ENCODE results near the gene COL26A1. TPM values are rescaled to one million over a fixed set of nuclear protein-coding genes. Genes with fewer than 3 reads are reported as not detected.
"Not testable (repeated sequence)": the region's sequence is repeated elsewhere in the genome, so short reads cannot be mapped to it uniquely, and the experiment has no call there.

Gene COL26A1
- total RNA-seq, 2 experiments from 2014 or later, result not detected

DNA sequence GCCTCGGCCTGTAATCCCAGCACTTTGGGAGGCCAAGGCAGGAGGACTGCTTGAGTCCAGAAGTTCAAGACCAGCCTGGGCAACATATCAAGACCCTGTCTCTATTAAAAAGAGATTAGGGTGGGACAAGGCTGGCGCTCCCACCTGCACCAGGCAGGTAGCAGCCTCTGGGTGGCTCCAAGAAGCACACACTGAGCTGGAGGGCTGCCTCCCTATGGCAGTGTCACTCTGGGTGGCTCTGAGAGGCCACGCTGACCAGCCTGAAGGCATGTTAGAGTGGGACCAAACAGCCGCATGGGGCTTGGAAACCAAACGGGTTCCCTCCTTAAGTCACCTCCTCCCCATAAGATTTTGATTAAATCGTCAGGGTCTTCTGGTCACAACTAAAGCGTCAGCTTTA is 19.8 kb upstream of the COL26A1 start:
- H3K9me2 ChIP-seq (ENCODE audit: insufficient read depth, low read length), result no peaks in the 10 kb centered on the region
- H3K27ac ChIP-seq (ENCODE audit: low read depth, low read length, poor library complexity, severe bottlenecking), result no peak overlapping the region
- BruUV-seq (replicated peaks), result no TSS peak
- no peaks in the 10 kb centered on the region for H3K36me3 ChIP-seq (ENCODE audit: insufficient read depth, low read length)
- no peaks in the 10 kb centered on the region for H3K9me3 ChIP-seq (ENCODE audit: low read length)
- H4K20me1 ChIP-seq (ENCODE audit: insufficient read depth, low read length), result no peaks in the 10 kb centered on the region
- no peak overlapping the region for H3K4me3 ChIP-seq (ENCODE audit: low read depth, low read length, poor library complexity, severe bottlenecking)
- ChIA-PET CTCF (ENCODE audit: unreplicated experiment) (no interaction called here), POLR2A (no interaction called here)
- intact Hi-C loops (cut with micrococcal nuclease; ENCODE audit: unreplicated experiment), result no loop called here
- TF ChIP-seq EZH2phosphoT487 (IDR thresholded peaks at IDR 0.05; ENCODE audit: borderline replicate concordance, low read depth, low read length), result no peak
- TF ChIP-seq, protein P1, sequence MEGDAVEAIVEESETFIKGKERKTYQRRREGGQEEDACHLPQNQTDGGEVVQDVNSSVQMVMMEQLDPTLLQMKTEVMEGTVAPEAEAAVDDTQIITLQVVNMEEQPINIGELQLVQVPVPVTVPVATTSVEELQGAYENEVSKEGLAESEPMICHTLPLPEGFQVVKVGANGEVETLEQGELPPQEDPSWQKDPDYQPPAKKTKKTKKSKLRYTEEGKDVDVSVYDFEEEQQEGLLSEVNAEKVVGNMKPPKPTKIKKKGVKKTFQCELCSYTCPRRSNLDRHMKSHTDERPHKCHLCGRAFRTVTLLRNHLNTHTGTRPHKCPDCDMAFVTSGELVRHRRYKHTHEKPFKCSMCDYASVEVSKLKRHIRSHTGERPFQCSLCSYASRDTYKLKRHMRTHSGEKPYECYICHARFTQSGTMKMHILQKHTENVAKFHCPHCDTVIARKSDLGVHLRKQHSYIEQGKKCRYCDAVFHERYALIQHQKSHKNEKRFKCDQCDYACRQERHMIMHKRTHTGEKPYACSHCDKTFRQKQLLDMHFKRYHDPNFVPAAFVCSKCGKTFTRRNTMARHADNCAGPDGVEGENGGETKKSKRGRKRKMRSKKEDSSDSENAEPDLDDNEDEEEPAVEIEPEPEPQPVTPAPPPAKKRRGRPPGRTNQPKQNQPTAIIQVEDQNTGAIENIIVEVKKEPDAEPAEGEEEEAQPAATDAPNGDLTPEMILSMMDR (conservative IDR thresholded peaks at IDR 0.05; ENCODE audit: low read length), result no peak
- no peak for DNase-seq (ENCODE audit: low spot score)
- H3K4me1 ChIP-seq (ENCODE audit: insufficient read depth, low read length, poor library complexity, severe bottlenecking), result no peaks in the 10 kb centered on the region
- no peaks in the 10 kb centered on the region for H3K79me2 ChIP-seq (ENCODE audit: insufficient read depth, low read depth, low read length)
- H3K4me2 ChIP-seq (ENCODE audit: low read length), result no peak overlapping the region
- no peak overlapping the region for H2AFZ ChIP-seq (ENCODE audit: low read length)

DNA sequence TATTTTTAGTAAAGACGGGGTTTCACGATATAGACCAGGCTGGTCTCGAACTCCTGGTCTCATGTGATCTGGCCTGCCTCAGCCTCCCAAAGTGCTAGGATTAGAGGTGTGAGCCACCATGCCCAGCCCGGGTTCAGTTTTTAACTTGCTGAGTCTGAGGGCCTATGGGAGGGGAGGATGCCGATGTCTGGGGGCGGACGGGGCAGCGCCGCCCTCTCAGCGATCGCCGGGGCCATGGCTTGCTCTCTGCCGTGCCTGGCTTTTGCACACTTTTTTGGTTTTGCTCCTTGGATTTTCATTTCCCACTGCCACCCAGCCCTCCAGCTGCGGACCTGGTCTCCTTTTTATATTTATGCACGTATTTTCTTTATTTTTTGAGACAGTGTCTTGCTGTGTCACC is 15.2 kb upstream of the COL26A1 start:
- no peak overlapping the region for H3K4me2 ChIP-seq (ENCODE audit: low read length)
- H2AFZ ChIP-seq (ENCODE audit: low read length), result no peak overlapping the region
- no peak overlapping the region for H3K4me3 ChIP-seq (ENCODE audit: low read depth, low read length, poor library complexity, severe bottlenecking)
- H3K9me3 ChIP-seq (ENCODE audit: low read length), result no peaks in the 10 kb centered on the region
- intact Hi-C loops (cut with micrococcal nuclease; ENCODE audit: unreplicated experiment), result no loop called here
- no peak overlapping the region for H3K27ac ChIP-seq (ENCODE audit: low read depth, low read length, poor library complexity, severe bottlenecking)
- H3K4me1 ChIP-seq (ENCODE audit: insufficient read depth, low read length, poor library complexity, severe bottlenecking), result no peaks in the 10 kb centered on the region
- no peak for TF ChIP-seq EZH2phosphoT487 (IDR thresholded peaks at IDR 0.05; ENCODE audit: borderline replicate concordance, low read depth, low read length)
- no peak for DNase-seq (ENCODE audit: low spot score)
- CTCF ChIA-PET (ENCODE audit: unreplicated experiment), result no interaction called here
- POLR2A ChIA-PET, result no interaction called here
- H3K79me2 ChIP-seq (ENCODE audit: insufficient read depth, low read depth, low read length), result no peaks in the 10 kb centered on the region
- H3K36me3 ChIP-seq (ENCODE audit: insufficient read depth, low read length), result no peaks in the 10 kb centered on the region
- H3K9me2 ChIP-seq (ENCODE audit: insufficient read depth, low read length), result no peaks in the 10 kb centered on the region
- no TSS peak for BruUV-seq (replicated peaks)
- no peaks in the 10 kb centered on the region for H4K20me1 ChIP-seq (ENCODE audit: insufficient read depth, low read length)

DNA sequence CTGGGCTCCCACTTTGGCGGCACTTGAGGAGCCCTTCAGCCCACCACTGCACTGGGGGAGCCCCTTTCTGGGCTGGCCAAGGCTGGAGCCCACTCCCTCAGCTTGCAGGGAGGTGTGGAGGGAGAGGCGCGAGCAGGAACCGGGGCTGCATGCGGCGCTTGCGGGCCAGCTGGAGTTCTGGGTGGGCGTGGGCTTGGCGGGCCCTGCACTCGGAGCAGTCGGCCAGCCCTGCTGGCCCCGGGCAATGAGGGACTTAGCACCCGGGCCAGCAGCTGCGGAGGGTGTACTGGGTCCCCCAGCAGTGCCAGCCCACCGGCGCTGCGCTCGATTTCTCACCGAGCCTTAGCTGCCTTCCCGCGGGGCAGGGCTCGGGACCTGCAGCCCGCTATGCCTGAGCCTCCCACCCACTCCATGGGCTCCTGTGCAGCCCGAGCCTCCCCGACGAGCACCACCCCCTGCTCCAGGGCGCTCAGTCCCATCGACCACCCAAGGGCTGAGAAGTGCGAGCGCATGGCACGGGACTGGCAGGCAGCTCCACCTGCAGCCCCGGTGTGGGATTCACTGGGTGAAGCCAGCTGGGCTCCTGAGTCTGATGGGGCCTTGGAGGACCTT is 14.1 kb upstream of the COL26A1 start:
- CTCF ChIA-PET (ENCODE audit: unreplicated experiment); POLR2A ChIA-PET; intact Hi-C loops (cut with micrococcal nuclease; ENCODE audit: unreplicated experiment): not testable (repeated sequence)

DNA sequence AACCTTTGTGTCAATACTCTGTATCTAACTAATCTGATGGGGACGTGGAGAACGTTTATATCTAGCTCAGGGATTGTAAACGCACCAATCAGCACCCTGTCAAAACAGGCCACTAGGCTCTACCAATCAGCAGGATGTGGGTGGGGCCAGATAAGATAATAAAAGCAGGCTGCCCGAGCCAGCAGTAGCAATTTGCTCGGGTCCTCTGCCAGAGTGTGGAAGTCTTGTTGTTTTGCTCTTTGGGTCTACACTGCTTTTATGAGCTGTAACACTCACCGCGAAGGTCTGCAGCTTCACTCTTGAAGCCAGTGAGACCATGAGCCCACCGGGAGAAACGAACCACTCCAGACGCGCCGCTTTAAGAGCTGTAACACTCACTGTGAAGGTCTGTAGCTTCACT is 13.4 kb upstream of the COL26A1 start:
- H3K4me2 ChIP-seq (ENCODE audit: low read length); POLR2A ChIA-PET; DNase-seq (ENCODE audit: low spot score); H3K79me2 ChIP-seq (ENCODE audit: insufficient read depth, low read depth, low read length); H3K9me3 ChIP-seq (ENCODE audit: low read length); H2AFZ ChIP-seq (ENCODE audit: low read length); BruUV-seq (replicated peaks); H4K20me1 ChIP-seq (ENCODE audit: insufficient read depth, low read length); H3K36me3 ChIP-seq (ENCODE audit: insufficient read depth, low read length); H3K9me2 ChIP-seq (ENCODE audit: insufficient read depth, low read length); H3K4me1 ChIP-seq (ENCODE audit: insufficient read depth, low read length, poor library complexity, severe bottlenecking); CTCF ChIA-PET (ENCODE audit: unreplicated experiment); intact Hi-C loops (cut with micrococcal nuclease; ENCODE audit: unreplicated experiment); H3K4me3 ChIP-seq (ENCODE audit: low read depth, low read length, poor library complexity, severe bottlenecking); H3K27ac ChIP-seq (ENCODE audit: low read depth, low read length, poor library complexity, severe bottlenecking): not testable (repeated sequence)

More for the DNA sequence above, 14.1 kb upstream of the COL26A1 start:
- H3K36me3 ChIP-seq (ENCODE audit: insufficient read depth, low read length); H2AFZ ChIP-seq (ENCODE audit: low read length); H3K9me3 ChIP-seq (ENCODE audit: low read length); H3K79me2 ChIP-seq (ENCODE audit: insufficient read depth, low read depth, low read length); DNase-seq (ENCODE audit: low spot score); H3K4me2 ChIP-seq (ENCODE audit: low read length); H3K9me2 ChIP-seq (ENCODE audit: insufficient read depth, low read length); H3K27ac ChIP-seq (ENCODE audit: low read depth, low read length, poor library complexity, severe bottlenecking); BruUV-seq (replicated peaks); H3K4me1 ChIP-seq (ENCODE audit: insufficient read depth, low read length, poor library complexity, severe bottlenecking); H4K20me1 ChIP-seq (ENCODE audit: insufficient read depth, low read length); H3K4me3 ChIP-seq (ENCODE audit: low read depth, low read length, poor library complexity, severe bottlenecking): not testable (repeated sequence)

Data from OCI-LY7 (cell line).